PFSK-1 (cell line): ENCODE data around the gene STMN1.

Experiments
- FOXP2 ChIP-seq: optimal IDR thresholded peaks from 2 replicates; pipeline ENCODE3; 2011; ENCODE audit warnings: borderline replicate concordance, control low read depth, inconsistent platforms; ENCODE audit not compliant: insufficient read depth; ENCODE audit errors: extremely low read length, extremely low read depth
- POLR2AphosphoS5 ChIP-seq: IDR thresholded peaks from 2 replicates; pipeline ENCODE4 v1.6.1; 2012; ENCODE audit warnings: low read depth, mild to moderate bottlenecking, control low read depth, low read length, moderate library complexity
- SIN3A ChIP-seq: IDR thresholded peaks from 2 replicates; pipeline ENCODE4 v1.6.1; 2012; ENCODE audit warnings: mild to moderate bottlenecking, low read length, moderate library complexity, borderline replicate concordance; ENCODE audit not compliant: insufficient read depth
- TAF1 ChIP-seq: IDR thresholded peaks from 2 replicates; pipeline ENCODE4 v1.6.1; 2012; ENCODE audit warnings: low read length, control low read depth, borderline replicate concordance; ENCODE audit not compliant: insufficient read depth
- TF ChIP-seq, protein P1 (sequence below), 2 experiments: IDR thresholded peaks; 2 replicates each; pipeline versions ENCODE4 v1.6.1 to v1.8.0; 2011 to 2012; ENCODE audit warnings: low read depth in 2 of 2, low read length in 2 of 2, control low read depth in 1 of 2, inconsistent platforms in 1 of 2, mild to moderate bottlenecking in 1 of 2, moderate library complexity in 1 of 2; ENCODE audit not compliant: insufficient read depth in 1 of 2

STMN1 gene

DNA sequence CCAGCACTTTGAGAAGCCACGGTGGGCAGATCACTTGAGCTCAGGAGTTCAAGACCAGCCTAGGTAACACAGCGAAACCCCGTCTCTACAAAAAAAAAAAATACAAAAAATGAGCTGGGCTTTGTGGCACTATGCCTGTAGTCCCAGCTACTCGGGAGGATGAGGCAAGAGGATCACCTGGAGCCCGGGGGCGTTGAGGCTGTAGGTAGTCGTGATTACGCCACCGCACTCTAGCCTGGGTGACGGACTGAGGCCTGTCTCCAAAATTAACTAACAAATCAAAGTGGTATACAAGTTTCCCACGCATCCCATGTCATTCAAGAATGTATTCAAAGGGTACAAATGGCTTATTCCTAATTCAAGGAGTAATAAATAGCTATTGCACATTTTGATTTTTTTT is 49.4 kb downstream of the STMN1 start:
- TF ChIP-seq, protein P1, sequence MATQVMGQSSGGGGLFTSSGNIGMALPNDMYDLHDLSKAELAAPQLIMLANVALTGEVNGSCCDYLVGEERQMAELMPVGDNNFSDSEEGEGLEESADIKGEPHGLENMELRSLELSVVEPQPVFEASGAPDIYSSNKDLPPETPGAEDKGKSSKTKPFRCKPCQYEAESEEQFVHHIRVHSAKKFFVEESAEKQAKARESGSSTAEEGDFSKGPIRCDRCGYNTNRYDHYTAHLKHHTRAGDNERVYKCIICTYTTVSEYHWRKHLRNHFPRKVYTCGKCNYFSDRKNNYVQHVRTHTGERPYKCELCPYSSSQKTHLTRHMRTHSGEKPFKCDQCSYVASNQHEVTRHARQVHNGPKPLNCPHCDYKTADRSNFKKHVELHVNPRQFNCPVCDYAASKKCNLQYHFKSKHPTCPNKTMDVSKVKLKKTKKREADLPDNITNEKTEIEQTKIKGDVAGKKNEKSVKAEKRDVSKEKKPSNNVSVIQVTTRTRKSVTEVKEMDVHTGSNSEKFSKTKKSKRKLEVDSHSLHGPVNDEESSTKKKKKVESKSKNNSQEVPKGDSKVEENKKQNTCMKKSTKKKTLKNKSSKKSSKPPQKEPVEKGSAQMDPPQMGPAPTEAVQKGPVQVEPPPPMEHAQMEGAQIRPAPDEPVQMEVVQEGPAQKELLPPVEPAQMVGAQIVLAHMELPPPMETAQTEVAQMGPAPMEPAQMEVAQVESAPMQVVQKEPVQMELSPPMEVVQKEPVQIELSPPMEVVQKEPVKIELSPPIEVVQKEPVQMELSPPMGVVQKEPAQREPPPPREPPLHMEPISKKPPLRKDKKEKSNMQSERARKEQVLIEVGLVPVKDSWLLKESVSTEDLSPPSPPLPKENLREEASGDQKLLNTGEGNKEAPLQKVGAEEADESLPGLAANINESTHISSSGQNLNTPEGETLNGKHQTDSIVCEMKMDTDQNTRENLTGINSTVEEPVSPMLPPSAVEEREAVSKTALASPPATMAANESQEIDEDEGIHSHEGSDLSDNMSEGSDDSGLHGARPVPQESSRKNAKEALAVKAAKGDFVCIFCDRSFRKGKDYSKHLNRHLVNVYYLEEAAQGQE (IDR thresholded peaks at IDR 0.05; ENCODE audit: insufficient read depth in 1 of 2, low read depth in 2 of 2, low read length in 2 of 2), result no peak
- TF ChIP-seq SIN3A (no peak), TAF1 (no peak), FOXP2 (no peak), POLR2AphosphoS5 (no peak)

- TF ChIP-seq SIN3A (no peak), FOXP2 (no peak), TAF1 (no peak), POLR2AphosphoS5 (no peak)
- TF ChIP-seq, protein P1 (IDR thresholded peaks at IDR 0.05; ENCODE audit: insufficient read depth in 1 of 2, low read depth in 2 of 2, low read length in 2 of 2), result no peak
These were observed 51.7 kb downstream of the STMN1 start for GRCh38 chr1:25854554-25854953.
